ENCODE results near the gene RFTN1.

RFTN1 gene

DNA sequence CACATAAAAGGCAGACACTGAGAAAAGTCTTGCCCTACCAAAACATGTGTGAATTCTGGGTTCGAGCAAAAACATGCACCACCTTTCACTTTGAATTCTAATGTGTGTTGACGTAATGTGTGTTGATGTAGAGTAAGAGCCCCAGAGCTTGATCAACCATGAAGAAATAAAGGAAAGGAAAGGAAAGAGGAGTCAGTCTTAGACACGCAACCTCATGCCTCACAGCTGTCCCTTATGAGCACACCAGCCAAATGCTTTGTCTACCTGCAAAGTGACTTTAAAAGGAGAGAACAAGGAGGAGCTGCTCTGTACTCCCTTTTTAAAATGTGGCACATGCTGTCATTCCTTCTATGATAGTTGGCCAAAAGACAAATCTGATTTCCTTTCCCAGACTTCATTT lies 80.8 kb downstream of the RFTN1 start:
- DNase-seq (ENCODE audit: low read depth), result no peak

DNA sequence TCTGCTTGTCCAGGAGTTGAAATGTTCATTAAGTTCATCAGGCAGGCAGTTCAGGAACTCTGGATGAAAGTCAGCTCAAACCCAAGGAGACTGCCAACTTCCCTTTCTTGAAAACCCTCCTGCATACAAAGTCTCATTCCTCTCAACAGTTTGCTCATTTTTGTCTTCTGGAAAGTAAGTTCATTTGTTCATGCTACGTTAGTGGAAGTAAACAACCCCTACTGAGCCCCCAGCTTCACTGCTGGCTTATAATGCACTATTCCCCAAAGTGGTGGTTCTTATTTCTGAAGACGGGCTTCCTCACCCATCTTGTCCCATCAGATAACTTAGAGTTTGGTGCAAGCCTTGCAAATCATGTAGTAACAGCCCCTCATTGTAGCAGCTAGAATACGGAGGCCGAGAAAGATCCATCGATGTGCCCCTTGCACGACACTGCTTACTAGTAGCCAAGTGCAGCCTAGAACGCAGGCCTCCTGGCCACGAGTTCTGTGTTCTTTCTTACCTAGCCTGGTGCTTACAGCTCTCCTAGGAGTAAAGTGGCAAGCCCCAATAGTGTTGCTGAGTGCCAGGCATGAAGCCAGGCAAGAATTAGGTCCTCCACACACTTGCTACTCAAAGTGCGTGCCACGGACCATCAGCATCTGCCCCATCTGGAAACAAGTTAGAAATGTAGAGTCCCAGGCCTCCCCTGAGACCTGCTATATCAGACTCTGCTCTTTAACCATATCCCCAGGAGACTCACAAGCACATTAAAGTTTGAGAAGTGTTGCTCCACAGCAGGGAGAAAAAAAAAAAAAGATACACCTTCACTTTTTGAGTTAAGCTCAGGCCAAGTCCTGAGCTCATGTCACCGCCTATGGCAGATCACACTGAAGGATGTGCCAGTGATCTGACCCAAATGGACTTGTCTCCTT lies 82.5 kb downstream of the RFTN1 start:
- no peak for DNase-seq (ENCODE audit: low read depth)

DNA sequence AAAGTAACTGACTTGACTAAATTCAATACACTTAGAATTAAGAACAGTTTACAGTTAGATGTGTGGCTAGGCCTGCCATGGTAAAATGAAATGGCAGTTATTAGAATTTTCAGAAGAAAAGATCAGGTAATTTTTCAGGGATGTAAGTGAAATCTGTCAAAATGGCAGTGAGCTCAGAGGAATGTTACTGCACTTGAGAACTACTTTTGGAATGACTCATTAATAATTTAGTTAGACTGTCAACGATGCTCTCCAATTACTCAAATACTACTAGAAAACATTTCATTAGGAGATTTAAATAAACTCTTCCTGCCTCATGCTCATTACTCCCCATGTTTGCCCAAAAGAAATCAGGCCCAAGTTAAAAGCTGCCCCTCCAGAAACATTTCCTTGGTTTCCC lies 84.4 kb downstream of the RFTN1 start:
- no peak for DNase-seq (ENCODE audit: low read depth)

DNA sequence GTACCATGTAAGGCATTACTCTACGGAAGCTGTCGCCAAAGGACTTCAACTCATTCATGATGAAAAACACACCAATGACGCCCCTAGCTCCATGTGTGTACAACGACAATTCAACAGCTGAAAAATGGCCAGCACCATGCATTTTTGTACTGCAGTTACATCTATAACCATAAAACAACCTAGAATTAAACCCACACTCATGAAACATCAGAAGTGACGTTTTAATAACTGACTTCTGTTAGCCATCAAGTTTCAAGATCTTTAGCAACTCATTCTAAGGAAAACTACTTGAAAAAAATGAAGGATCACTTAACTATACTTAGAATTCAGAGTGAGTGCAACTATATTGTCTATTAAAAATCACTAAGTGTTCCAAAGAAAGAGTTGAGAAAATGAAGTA lies 84.9 kb downstream of the RFTN1 start:
- no peak for DNase-seq (ENCODE audit: low read depth)

DNA sequence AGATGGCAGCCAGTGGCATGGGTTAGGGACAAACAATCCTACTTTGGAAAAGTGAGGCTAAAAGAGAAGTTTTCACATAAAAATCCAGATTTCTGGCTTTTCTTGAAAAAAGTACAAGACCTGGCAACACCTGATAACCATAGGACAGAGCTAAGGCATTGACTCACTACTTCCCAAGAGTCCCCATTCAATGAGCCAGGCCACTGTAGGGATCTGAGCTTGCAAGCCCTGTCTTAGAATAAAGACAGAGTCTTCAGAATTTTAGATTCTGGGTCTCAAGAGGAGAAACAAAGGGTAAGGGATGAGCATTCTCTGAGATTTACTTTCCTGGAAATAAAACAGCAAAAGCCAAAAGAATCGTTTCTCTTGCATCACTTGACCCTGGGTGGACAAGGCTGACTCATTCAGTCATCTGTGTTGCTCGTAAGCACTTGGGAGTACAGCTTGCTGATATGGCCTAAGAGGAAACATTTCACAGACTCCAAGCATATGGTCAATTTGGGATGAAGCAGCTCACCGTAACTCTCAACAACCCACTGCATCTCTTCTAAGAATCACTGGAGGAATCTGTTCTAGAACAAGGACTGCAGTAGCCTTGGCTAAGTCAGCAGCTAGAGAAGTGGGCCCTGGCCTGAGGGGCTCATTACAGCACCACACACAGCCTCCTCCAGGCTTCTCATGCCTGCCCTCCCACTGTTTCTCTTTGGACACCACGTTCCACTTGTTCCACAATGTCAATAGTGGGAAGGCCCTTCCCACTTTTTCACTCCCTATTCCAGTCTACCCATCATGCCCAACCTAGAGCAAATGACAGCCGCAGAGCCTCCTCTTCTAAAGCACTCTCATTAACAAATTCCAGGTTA lies 86.2 kb downstream of the RFTN1 start:
- DNase-seq (ENCODE audit: low read depth), result peak; percentile 94

DNA sequence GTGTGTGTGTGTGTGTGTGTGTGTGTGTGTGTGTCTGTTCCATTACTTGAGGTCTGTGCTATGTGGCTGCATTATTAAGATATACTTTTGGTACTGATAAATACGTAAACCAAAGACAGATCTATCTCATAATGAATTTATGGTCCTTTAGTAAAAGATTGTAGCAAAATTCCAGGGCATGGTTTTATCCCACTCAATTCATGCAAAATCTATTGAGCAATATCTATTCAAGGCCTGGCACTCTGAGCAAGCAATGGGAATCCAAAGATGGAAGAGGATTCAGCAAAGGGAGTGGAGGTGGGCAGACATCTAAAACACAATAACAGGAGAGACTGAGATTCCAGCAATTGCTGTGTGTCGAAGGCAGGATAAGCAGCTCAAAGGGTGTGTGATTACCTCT lies 86.8 kb downstream of the RFTN1 start:
- DNase-seq (ENCODE audit: low read depth), result no peak

DNA sequence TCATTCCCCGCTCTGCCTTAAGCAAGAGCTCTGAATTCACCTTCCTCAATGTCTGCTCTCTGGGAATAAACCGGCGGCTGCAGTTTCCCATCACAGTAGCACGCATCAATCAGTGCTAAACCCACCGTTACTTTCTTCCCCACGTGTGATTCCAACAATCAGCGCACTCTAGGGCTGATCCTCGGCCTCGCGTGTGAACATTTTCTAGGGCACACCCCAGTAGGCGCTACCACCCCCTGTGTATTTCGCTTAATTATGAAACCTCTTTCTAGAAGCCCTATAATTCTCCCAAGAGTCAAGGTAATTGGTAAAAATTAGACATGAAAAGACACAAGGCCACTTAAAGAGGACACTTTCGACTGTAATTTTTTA lies 87.5 kb downstream of the RFTN1 start:
- no peak for DNase-seq (ENCODE audit: low read depth)

DNA sequence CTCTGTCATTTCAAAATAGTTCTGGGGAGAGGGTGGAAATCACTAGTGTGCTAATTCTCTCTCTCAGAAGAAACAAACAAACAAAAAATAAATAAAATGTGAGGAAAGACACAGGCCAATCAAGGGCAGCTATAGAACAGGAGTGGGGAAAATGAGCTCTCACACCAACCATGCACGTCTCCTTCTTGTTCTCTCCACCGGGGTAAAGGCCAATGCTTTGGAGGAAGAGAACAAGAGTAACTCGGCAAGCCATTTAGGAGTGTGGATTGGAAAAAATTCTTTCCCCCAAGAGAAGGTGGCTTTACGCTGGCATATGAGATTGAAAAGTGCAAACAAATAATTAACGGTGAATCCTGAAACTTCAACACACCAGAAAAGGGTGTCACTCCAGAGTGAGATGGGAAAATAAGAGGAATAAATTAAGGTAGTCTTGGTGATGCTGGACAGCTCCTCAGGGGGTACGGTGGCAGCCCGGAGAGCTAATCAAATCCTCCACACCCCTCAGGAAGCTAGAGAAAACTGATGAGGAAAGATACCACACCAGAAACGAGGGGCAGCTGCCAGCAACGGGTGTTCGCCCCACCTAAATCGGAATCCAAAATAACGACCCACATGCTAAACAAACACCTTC lies 88.0 kb downstream of the RFTN1 start:
- no peak for DNase-seq (ENCODE audit: low read depth)

DNA sequence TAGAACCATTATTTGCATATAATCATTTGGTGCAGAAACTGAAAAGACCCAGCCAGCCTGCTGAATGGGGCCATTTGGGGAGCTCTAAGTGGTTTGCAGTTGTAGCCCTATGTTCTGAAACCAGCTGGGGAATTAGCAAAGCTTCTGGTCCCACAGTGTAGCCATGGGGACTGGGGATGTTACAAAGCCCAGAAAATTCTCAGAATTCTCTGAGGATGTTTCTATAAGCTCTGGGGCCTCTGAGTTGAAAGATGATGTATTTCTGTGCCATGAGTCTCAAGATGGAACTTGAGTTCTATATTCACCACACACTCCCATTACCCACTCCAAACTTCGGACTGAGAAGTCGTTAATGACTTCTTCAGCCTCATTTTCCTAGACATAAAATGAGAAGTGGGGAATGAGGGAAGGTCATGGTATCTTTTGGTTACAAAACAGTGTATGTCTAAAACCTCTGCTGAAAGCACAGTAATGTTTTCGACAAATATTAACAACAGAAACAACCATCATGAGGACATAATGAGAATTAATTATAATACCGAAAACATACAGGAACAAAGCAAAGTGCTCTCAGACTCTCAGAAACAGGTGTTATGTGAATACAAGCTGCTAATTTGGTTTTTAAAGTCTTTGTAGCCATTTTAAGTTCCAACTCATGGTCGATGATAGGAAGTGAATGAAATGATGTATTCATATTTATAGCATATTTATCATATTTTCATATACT lies 89.4 kb downstream of the RFTN1 start:
- no peak for DNase-seq (ENCODE audit: low read depth)

DNA sequence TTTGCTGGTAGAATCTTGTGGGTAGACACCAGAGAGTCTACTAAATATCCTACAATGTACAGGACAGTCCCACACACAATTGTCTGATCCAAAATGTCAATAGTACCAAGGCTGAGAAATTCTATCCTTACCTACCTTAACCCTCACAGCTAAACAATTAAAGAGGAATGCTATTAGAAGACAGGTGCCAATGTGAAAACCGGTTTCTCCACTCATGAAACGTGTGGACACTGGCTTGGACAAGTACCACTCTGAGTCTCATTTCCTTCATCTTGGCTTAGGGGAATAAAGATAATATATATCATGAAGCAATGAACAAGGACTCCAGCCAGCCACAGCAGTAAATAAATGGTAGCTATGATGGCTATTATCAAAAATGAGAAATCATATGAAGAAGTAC lies 90.2 kb downstream of the RFTN1 start:
- DNase-seq (ENCODE audit: low read depth), result no peak

DNA sequence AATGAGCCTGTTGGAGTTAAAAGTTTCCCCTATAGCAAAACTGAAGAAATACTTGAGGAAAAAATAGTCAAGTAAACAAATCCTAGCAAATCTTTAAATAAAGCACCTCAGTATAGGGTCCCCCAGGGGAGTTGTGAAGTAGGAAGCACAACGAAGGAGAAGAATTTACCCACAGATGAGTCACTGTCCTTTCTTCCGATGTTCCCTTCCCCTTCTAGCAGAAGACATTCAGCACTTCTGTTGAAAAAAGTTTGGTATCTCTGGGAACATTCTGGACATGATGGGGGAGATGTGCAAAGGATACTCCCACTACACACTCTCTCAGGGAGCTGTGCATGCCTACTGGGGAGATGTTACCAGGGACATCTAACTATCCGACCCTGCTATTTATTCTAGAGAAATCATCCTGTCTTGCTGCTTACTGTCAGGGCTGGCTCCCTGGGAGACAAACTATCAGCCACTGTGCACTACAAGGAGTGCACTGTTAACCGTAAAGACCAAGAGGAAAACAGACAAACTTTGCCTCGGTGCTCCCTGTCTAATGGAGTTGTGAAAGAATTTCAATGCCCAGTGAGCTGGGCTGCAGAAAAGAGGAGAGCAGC lies 93.8 kb downstream of the RFTN1 start:
- DNase-seq (ENCODE audit: low read depth), result peak; percentile 32

DNA sequence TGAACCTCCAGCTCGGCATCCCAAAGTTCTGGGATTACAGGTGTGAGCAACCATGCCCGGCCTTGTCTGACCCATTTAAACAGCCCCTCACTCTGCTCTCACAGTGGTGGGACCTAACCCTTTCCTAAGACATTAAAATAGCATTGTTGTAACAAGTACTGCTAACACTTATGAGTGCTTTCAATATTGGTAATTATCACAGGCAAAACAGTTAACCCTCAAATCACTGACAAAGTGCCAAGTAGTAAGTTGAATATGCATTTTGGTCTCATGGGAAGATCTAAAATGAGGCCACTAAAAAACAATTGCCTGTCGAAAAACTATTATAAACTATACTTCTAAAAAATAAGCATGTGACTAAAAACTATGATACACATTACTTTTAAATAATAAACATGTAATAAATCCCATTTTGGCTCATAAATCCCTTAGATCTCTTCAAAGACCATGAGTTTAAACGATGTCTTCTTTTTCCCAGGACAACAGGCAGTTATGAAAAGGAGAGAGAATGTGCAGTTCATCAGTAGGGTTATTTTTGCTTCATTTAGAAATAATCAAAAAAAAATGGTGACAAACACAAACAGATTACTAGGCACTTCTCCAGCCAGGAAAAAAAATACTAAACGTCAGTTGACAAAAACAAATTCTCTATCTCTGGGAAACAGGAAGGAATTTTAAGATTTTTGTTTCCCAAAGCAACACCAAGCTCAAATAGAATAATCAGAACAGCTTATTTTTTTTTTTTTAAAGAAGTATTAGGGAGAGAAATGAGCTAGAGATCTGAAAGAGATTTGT lies 95.4 kb downstream of the RFTN1 start:
- no peak for DNase-seq (ENCODE audit: low read depth)

DNA sequence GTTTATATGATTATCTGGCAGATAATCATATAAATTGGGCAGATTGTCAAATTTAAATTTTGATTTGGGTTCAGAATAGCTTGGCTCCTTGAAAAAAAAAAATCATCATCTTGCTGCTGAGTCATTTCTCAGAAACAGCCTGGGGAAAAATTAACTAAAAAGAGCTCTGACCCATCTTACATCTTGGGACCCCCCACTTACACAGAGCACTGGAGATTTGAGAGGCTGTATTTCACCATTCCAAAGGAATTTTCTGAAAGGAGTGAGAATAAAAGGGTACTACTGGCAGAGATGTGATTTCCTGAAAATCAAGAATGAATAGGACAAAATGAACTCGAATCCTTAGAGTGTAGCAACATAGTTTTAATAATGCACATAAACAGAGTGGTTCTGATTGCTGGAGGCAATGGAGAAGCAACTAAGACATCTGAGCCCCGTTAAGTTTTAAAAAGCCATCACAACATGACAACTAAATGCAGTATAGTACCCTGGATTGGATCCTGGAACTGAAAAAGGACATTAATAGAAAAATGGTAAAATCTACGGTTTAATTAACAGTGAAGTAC lies 97.5 kb downstream of the RFTN1 start:
- DNase-seq (ENCODE audit: low read depth), result peak; percentile 60

DNA sequence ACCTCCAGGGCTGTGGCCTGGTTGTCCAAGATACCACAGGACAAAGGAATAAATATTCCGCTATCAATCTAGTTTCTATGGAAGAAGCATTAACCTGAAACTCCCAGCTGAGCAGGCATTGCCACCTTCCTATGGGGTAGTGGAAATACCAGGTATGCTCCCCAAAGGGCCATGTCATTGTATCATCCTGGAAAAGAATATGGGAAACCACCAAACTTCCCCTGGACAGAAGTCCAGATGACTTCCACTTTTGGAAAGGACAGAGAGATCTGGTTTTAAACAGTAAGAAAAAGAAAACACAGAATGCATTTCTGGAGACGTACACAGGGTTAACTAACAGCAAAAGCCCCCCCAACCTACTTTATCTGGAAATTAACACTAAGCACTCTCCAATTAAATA lies 100.2 kb downstream of the RFTN1 start:
- DNase-seq (ENCODE audit: low read depth), result no peak

DNA sequence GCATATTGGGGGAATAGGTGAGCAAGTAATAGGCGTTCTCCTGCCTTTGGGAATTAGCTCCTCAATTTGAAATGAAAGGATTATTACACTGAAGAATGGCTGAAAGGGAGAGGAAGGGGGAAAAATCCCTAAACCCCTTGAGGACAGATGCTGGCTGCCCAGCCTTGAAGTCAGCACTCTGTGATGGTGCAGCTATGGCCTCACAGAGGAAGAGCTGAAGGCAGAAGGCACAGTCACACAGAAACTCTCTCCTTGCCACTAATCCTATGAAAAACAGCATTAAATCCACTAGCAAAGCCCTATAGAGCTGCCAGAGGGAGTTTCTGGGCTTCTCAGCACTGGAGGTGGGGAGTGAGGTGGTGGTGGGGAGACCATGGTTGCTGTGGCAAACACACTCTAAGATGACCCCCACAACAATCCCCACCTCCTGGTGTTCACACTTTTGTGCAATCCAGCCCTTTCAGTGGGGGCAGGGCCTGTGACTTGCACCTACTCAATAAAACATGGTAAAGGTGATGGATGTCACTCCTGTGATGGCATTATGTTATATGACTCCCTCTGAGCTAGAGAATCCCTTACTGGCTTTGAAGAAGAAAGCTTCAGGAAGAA lies 101.2 kb downstream of the RFTN1 start:
- DNase-seq (ENCODE audit: low read depth), result no peak

DNA sequence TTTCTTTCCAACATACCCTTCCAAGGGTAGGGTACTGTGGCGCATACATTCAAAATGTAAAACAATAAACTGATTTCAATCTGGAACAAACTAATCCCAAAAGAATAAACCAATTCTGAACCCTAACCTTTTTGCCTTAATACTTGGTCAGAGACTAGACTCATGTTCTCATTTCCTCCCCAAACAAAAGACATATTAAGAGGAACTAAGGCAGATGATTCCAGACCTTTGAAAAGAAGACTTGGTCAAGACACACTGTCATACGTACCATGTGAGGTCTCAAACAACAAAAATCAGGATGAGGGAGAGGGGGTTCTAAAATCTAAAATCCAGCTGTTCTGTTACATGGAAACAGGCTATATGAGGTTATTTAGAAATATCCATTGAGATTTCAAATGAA lies 102.1 kb downstream of the RFTN1 start:
- DNase-seq (ENCODE audit: low read depth), result no peak

DNA sequence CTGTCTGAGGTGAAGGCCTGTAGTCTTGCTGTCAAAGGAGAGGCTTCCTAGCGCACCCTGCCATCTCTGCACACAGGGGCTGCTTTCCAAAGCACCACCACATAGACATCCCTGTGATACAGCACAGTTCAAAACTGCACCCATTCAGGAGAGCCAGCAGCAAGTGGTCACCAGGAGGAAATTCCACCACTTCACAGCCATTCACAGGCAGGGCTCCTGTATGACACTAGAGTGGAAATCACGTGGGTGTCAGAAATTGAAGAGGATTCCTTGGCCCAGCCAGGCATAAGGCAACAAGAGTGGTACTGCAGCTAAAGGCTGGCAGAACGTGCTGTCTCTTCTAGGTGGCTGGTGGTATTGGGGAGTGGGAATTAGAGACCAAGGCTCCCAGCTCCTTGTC lies 102.8 kb downstream of the RFTN1 start:
- no peak for DNase-seq (ENCODE audit: low read depth)

DNA sequence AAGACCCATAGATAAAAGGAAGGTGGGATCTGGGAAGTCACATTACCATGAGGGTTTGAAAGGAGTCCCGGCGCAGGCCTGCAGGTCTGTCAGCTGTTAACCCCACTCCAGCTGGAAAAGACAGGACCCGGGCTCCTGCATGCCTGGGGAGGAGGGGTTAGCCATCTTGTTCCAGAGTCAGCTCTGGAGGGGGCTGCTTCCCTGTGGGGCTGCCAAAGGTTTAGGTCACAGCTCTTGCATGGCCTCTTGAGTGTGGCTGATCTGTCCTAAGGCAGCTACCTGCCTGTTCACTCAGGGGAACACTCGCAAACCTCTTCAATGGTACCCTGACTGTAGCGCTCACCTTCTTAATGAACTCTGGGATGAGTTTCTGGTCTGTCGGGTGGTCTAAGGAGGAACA lies 104.5 kb downstream of the RFTN1 start:
- DNase-seq (ENCODE audit: low read depth), result no peak

DNA sequence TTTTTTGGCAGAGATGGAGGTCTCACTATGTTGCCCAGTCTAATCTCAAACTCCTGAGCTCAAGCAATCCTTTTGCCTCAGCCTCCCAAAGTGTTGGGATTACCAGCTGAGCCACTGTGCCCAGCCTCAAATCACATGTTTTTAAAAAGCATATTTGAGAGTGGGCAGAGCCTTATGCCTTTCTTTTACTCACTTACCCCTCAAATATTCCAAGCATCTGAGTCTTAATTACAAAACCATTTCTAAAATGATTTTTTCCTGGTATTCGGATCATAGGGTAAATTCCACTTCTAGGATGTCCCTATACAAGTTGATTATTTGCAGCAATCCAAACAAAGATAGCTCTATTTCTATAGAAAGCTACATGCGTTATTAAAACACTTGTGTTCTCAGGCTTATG lies 106.1 kb downstream of the RFTN1 start:
- peak; percentile 65 for DNase-seq (ENCODE audit: low read depth)

DNA sequence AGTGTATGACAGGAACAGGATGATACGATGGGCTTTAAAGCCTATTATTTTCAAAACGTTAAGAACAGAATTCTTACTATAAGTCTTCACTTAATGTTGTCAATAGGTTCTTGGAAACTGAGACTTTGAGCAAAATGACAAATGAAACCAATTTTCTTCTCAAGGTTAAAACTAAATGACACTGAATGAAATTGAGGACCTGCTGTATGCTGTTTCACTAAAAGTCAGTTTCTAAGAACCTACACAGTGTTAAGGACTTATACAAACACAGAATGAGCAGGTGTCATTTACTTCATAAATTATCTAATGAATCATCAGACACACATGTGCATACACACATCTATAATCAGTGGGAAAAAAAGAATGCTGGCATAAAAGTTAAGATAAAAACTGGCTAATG lies 106.9 kb downstream of the RFTN1 start:
- no peak for DNase-seq (ENCODE audit: low read depth)
